ENCODE results near the gene PEAR1.

DNA sequence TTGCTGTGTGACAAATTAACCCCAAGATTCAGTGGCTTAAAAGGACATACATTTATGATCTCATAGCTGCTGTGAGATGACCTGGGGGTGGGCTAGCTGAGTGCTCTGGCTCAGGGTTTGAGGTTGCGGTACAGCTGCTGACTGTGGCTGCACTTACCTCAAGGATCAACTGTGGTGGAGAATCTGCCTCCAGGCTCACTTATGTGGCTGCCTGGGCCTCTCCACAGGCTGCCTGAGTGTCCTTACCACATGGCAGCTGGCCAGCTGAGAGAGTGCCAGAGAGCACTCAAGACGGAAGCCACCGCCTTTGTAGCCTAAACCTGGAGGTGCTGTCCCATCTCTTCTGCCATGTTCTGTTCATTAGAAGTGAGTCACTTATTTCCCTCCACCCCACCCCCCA, 32.7 kb downstream of the PEAR1 start:
- TF ChIP-seq, protein P1, sequence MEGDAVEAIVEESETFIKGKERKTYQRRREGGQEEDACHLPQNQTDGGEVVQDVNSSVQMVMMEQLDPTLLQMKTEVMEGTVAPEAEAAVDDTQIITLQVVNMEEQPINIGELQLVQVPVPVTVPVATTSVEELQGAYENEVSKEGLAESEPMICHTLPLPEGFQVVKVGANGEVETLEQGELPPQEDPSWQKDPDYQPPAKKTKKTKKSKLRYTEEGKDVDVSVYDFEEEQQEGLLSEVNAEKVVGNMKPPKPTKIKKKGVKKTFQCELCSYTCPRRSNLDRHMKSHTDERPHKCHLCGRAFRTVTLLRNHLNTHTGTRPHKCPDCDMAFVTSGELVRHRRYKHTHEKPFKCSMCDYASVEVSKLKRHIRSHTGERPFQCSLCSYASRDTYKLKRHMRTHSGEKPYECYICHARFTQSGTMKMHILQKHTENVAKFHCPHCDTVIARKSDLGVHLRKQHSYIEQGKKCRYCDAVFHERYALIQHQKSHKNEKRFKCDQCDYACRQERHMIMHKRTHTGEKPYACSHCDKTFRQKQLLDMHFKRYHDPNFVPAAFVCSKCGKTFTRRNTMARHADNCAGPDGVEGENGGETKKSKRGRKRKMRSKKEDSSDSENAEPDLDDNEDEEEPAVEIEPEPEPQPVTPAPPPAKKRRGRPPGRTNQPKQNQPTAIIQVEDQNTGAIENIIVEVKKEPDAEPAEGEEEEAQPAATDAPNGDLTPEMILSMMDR (IDR thresholded peaks at IDR 0.05), result no peak
- no peak for TF ChIP-seq EZH2 (IDR thresholded peaks at IDR 0.05; ENCODE audit: borderline replicate concordance, insufficient read depth, low read depth, low read length, poor library complexity, severe bottlenecking)

All from B cell (primary cell).